ENCODE data around the gene XYLB. TPM values are rescaled to one million over a fixed set of nuclear protein-coding genes. Genes with fewer than 3 reads are reported as not detected.
"Not testable (repeated sequence)": the region's sequence is repeated elsewhere in the genome, so short reads cannot be mapped to it uniquely, and the experiment has no call there.

XYLB gene
- total RNA-seq, 2 donors from 2014 or later = 6.3 to 10.1 TPM

DNA sequence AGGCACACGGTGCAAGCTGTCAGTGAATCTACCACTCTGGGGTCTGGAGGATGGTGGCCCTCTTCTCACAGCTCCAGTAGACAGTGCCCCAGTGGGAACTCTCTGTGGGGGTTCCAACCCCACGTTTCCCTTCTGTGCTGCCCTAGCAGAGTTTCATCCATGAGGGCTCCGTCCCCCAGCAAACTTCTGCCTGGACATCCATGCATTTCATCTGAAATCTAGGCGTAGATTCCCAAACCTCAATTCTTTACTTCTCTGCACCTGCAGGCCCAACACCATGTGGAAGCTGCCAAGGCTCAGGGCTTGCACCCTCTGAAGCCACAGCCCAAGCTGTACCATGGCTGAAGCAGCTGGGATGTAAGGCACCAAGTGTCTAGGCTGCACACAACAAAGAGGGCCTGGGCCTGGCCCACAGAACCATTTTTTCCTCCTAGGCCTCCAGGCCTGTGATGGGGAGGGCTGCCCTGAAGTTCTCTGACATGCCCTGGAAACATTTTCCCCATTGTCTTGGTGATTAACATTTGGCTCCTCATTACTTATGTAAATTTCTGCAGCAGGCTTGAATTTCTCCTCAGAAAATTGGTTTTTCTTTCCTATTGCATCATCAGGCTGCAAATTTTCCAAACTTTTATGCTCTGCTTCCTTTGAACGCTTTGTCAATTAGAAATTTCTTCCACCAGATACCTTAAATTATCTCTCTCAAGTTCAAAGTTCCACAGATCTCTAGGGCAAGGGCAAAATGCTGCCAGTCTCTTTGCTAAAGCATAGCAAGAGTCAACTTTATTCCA lies 86.5 kb downstream of the XYLB start:
- H3K4me1 Mint-ChIP-seq; H3K27ac Mint-ChIP-seq; H3K36me3 Mint-ChIP-seq (ENCODE audit: low read depth); ATAC-seq (replicated peaks); H3K27me3 Mint-ChIP-seq; H3K4me3 Mint-ChIP-seq: not testable (repeated sequence)
- H3K9me3 Mint-ChIP-seq = peaks cover 18% of the 10 kb centered on the region

DNA sequence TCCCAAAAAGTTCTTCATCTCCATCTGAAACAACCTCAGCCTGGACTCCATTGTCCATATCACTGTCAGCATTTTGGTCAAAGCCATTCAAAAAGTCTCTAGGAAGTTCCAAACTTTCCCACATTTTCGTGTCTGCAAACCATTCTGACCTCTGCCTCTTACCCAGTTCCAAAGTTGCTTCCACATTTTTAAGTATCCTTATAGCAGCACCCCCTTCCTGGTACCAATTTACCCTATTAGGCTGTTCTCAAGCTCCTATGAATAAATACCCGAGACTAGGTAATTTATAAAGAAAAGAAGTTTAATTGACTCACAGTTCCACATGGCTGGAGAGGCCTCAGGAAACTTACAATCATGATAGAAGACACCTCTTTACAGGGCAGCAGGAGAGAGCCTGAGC lies 87.1 kb downstream of the XYLB start:
- not testable (repeated sequence) for H3K27me3 Mint-ChIP-seq; H3K4me1 Mint-ChIP-seq; ATAC-seq (replicated peaks); H3K36me3 Mint-ChIP-seq (ENCODE audit: low read depth); H3K4me3 Mint-ChIP-seq; H3K27ac Mint-ChIP-seq
- peaks cover 18% of the 10 kb centered on the region for H3K9me3 Mint-ChIP-seq

DNA sequence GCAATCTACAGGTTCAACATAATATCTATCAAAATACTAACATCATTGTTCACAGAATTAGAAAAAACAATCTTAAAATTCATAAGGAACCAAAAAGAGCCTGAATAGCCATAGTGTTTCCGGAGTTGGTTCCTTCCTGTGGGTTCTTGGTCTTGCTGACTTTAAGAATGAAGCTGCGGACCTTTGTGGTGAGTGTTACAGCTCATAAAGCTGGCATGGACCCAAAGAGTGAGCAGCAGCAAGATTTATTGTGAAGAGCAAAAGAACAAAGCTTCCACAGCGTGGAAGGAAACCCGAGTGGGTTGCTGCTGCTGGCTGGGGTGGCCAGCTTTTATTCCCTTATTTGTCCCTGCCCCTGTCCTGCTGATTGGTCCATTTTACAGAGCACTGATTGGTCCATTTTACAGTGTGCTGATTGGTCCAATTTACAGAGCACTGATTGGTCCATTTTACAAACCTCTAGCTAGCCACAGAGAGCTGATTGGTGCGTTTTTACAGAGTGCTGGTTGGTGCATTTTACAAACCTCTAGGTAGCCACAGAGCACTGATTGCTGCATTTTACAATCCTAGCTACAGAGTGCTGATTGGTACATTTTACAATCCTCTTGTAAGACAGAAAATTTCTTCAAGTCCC lies 92.0 kb downstream of the XYLB start:
- H3K4me1 Mint-ChIP-seq; H3K4me3 Mint-ChIP-seq; ATAC-seq (replicated peaks); H3K36me3 Mint-ChIP-seq (ENCODE audit: low read depth); H3K27me3 Mint-ChIP-seq; H3K27ac Mint-ChIP-seq: not testable (repeated sequence)
- peaks cover 11% of the 10 kb centered on the region for H3K9me3 Mint-ChIP-seq

DNA sequence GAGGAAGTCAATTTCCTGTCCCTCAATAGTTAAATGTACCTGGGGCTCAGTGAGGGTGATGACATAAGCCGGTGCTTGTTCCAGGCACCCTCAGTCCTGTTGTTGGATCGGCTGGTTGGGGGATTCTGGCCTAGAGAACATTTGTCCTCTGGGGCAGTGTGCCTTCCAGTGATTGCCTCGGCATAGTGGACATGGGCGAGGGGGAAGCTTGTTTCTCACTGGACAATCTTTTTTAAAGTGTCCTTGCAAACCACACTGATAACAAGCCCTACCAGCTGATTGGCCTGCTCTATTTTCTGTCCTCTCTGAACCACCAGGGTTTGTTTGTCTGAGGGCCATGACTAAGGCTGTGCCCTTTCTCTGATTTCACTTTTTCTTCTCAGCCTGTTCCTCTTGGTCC lies 96.6 kb downstream of the XYLB start:
- H3K4me3 Mint-ChIP-seq; H3K36me3 Mint-ChIP-seq (ENCODE audit: low read depth); ATAC-seq (replicated peaks); H3K9me3 Mint-ChIP-seq; H3K27ac Mint-ChIP-seq; H3K4me1 Mint-ChIP-seq; H3K27me3 Mint-ChIP-seq: not testable (repeated sequence)

DNA sequence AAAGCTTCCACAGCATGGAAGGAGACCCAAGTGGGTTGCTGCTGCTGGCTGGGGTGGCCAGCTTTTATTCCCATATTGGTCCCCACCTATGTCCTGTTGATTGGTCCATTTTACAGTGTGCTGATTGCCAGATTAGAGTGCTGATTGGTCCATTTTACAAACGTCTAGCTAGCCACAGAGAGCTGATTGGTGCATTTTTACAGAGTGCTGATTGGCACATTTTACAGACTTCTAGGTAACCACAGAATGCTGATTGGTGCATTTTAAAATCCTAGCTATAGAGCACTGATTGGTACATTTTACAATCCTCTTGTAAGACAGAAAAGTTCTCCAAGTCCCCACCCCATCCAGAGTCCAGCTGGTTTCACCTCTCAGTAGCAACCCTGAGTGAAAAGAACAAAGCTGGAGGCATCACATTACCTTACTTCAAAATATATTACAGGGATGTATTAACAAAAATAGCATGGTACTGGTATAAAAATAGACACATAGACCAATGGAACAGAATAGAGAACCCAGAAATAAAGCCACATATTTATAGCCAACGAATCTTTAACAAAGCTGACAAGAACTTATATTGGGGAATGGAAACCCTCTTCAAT lies 99.6 kb downstream of the XYLB start:
- no peak overlapping the region for H3K4me3 Mint-ChIP-seq
- H3K4me1 Mint-ChIP-seq = no peaks in the 10 kb centered on the region
- ATAC-seq (replicated peaks) = no peak
- no peaks in the 10 kb centered on the region for H3K9me3 Mint-ChIP-seq
- H3K27ac Mint-ChIP-seq = no peak overlapping the region
- H3K36me3 Mint-ChIP-seq (ENCODE audit: low read depth) = no peaks in the 10 kb centered on the region
- H3K27me3 Mint-ChIP-seq = no peaks in the 10 kb centered on the region

DNA sequence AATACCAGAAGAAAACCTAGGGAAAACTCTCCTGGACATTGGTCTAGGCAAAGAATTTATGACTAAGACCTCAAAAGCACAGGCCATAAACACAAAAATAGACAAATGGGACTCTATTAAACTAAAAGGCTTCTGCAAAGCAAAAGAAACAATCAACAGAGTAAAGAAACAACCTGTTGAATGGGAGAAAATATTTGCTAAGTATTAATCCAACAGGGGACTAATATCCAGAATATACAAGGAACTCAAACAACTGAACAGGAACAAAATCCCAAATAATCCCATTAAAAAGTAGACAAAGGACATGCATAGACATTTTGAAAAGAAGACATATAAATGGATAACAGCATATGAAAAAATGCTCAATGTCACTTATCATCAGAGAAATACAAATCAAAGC lies 100.2 kb downstream of the XYLB start:
- Mint-ChIP-seq H3K9me3 (no peaks in the 10 kb centered on the region), H3K4me3 (no peak overlapping the region), H3K36me3 (ENCODE audit: low read depth) (no peaks in the 10 kb centered on the region), H3K4me1 (no peaks in the 10 kb centered on the region), H3K27me3 (no peaks in the 10 kb centered on the region), H3K27ac (no peak overlapping the region)
- no peak for ATAC-seq (replicated peaks)

DNA sequence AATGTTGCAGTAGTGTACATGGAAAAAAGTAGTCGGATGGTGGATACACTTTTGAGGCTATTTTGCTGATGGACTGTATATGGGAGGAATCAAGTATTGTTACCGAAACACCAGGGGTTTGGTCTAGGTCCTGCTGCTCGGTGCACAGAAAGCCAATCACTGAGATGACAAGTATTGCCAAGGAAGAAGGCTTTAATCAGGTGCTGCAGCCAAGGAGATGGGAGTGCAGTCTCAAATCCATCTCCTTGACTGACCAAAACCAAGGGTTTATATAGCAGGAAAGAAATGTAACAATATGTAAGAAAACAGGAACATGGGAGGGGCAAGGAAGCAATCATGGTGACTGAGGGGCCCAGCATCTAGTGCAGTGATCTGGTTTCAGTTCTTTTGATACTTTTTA lies 104.3 kb downstream of the XYLB start:
- Mint-ChIP-seq H3K4me3 (no peak overlapping the region), H3K9me3 (no peaks in the 10 kb centered on the region), H3K4me1 (no peaks in the 10 kb centered on the region), H3K27ac (no peak overlapping the region), H3K36me3 (ENCODE audit: low read depth) (peaks cover 4% of the 10 kb centered on the region), H3K27me3 (no peaks in the 10 kb centered on the region)
- ATAC-seq (replicated peaks) = no peak

DNA sequence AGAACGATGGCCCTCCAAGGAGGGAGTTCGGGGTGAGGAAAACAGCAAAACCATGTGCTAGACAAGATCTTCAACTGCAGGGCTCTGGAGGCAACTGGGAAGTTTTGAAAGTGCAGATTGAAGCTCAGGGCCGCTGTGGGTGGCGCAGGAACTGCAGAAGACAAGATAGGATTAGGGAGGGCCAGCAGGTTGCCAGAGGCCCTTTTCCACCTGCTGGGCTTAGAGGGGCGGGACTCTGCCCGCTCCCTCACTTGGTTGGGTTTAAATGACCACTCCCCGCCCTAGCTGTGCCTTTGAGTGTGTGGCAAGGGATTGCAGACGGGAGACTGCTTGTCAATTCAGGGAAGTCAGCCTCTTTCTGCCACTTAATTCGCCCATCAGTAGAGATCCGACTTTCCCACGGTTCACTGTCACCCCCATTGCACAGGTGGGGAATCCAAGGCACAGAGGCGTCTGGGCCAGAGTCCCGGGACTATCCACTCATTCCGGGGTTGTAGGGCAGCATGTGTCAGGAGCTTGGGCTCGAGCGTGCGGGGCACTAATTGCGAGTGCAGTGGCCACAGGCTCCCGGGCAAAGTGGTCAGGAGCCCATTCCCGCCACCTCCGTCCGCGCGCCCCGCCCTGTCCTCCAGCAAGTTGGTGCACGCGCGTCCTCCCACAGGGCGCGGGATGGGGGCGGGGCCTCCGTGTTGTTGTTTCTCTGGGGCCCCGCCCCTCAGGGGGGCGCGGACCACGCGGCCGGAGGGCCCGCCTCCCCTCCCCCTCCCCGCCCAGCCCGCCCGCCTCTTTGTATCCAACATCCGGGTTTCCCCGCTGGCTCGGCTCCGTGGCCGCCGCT lies 106.7 kb downstream of the XYLB start, which contains the start of gene ACVR2B:
Gene ACVR2B (plus strand): TSS at position 816 of the 838 bp plus-strand sequence. CDS start 433 bp downstream, outside the sequence.
- H3K36me3 Mint-ChIP-seq (ENCODE audit: low read depth) = peaks cover 4% of the 10 kb centered on the region
- H3K27me3 Mint-ChIP-seq = no peaks in the 10 kb centered on the region
- H3K27ac Mint-ChIP-seq = peak within 1 kb of the TSS; percentile 91
- H3K9me3 Mint-ChIP-seq = no peaks in the 10 kb centered on the region
- H3K4me3 Mint-ChIP-seq = peak within 1 kb of the TSS; percentile 94
- peak; percentile 72 for ATAC-seq (replicated peaks)
- H3K4me1 Mint-ChIP-seq = peaks cover 5% of the 10 kb centered on the region

DNA sequence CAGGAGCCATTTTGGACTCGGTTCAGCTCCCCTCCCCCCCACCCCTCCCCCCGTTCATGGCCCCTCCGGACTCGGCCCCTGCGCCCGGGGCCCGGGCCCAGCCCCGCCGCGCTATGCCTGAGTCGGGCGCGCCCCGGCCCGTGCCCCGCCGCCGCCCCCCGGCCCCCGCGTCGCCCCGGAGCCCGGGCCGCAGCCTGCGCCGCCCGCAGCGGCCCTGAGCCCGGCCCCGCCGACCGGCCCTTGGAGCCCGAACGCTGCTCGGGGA lies 107.3 kb downstream of the XYLB start:
- H3K27me3 Mint-ChIP-seq = no peaks in the 10 kb centered on the region
- ATAC-seq (replicated peaks) = no peak
- peaks cover 4% of the 10 kb centered on the region for H3K36me3 Mint-ChIP-seq (ENCODE audit: low read depth)
- peaks cover 10% of the 10 kb centered on the region for H3K4me1 Mint-ChIP-seq
- no peak overlapping the region for H3K27ac Mint-ChIP-seq
- peak overlapping the region; percentile 73 for H3K4me3 Mint-ChIP-seq
- H3K9me3 Mint-ChIP-seq = no peaks in the 10 kb centered on the region

DNA sequence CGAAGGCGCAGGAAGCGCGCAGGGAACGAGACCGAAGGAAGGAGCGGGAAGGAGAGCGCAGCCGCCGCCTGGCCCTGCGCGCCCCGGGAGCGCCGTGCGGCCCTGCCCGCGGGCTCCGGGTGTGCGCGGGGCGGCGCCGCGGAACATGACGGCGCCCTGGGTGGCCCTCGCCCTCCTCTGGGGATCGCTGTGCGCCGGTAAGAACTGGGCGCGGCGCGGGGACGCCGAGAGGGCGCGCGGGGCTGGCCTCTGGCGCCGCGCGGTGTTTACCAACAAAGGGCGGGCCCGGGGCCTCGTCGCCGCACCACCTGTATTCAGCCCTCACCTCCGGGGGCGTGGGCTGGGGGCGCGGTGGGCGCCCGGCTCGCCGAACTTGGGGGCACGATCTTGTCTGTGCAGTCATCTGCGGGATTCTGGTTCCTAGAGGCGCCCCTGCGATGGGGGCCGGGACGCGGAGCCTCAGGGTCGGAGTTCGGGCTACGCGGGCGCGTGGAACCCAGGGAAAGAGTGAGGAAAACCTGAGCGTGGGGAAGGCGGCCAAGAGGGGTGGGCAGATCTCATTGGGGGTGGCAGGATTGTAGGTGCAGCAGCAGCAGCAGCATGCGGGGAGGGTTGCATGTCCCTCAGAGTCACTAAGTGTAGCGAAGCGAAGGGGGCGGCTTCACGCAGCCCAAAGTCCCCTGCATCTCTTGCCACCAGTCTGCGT lies 107.7 kb downstream of the XYLB start:
- H3K27me3 Mint-ChIP-seq = no peaks in the 10 kb centered on the region
- peaks cover 11% of the 10 kb centered on the region for H3K4me1 Mint-ChIP-seq
- peak overlapping the region; percentile 94 for H3K4me3 Mint-ChIP-seq

DNA sequence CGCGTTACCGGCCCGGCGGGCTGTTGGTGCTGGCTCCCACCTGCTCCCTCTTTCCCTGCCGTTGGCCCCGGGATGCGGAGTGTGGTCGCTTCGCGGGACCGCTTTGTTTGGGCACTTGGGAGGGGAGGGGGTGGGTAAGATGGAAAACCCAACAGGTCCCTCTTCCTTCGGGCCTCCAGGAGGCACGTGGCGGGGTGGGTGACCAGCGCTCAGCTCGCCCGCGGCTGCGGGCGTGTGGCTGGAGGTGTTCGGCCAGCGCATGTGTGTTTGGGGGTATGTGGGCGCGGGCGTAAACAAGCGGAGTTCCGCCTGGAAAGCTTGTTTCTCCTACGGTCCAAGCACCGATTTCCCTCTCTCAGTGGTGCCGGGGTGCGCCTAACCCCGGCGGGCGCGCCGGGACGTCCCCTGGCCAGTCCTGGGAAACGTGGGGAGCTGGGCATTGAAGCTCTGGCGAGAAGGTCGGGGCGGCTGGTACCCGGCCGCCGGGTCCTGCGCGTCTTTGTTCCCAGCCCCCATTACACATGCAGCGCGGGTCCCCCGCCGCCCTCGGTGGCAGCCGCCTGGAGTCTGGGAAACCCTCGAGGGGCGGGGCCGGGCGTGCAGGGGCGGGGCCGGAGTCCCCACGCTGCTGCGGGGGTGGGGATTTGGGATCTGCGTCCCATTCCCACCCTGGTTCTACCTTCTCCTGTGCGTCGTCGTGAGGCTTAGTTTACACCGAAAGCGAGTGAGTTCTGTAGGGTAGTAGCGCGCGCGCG lies 108.5 kb downstream of the XYLB start:
- Mint-ChIP-seq H3K9me3 (no peaks in the 10 kb centered on the region), H3K36me3 (ENCODE audit: low read depth) (peaks cover 4% of the 10 kb centered on the region), H3K4me3 (peak overlapping the region; percentile 94), H3K4me1 (peaks cover 11% of the 10 kb centered on the region), H3K27ac (peak overlapping the region; percentile 91), H3K27me3 (no peaks in the 10 kb centered on the region)
- ATAC-seq (replicated peaks) = peak; percentile 46

More for the DNA sequence above, 107.7 kb downstream of the XYLB start:
- Mint-ChIP-seq H3K27ac (peak overlapping the region; percentile 91), H3K36me3 (ENCODE audit: low read depth) (peaks cover 4% of the 10 kb centered on the region), H3K9me3 (no peaks in the 10 kb centered on the region)
- ATAC-seq (replicated peaks) = peak; percentile 59

DNA sequence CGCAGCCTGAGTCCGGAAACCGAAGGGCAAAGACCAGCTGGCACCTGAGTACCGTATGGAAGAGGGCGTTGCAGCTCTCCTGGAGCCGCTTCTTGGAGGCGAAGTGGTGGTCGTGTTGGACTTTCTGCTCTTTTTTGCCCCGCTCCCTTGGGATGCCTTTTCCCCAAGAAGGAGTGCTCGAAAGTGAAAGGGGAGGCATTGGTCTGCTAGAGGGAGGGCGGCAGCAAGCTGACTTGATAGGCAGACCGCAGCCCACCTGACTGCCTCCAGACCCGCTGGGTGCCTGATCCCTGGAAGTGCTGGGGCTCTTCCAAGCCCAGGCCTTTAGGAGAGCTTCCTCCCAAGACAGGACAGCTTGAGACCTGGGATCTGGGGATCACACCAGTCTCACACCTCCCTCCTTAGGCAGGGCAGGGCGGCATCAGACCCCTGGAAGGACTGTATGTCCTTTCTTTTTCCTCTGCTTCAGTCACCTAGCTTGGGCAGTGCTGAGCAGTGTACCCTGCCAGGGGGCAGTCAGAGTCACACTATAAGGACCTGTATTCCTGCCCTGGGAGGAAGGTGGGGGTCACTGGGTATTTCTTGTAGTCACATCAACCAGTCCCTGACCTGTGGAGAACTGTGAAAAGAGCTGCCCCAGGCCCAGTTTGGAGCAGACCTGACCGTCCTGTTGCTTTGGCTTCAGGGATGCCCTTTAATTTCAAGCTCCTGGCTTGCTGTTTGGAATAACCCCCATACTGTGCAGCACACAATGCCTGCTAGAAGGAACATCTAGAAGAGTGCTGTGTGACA lies 109.2 kb downstream of the XYLB start:
- Mint-ChIP-seq H3K27me3 (no peaks in the 10 kb centered on the region), H3K27ac (no peak overlapping the region), H3K4me3 (peak overlapping the region; percentile 94), H3K4me1 (peaks cover 11% of the 10 kb centered on the region), H3K9me3 (no peaks in the 10 kb centered on the region), H3K36me3 (ENCODE audit: low read depth) (peaks cover 4% of the 10 kb centered on the region)
- ATAC-seq (replicated peaks) = no peak

Data from activated T-helper 17 cell treated with anti-CD3 and anti-CD28 coated beads, Interleukin-2, amount 50 U/mL, for 72 hours (primary cell).